GM19238 (cell line): ENCODE measurements around the gene ZNF143.
"Not testable (repeated sequence)": the region's sequence is repeated elsewhere in the genome, so short reads cannot be mapped to it uniquely, and the experiment has no call there.

Experiments used
- DNase-seq: peaks from one replicate; pipeline ENCODE4 v3.0.0; 2011; ENCODE audit warnings: low spot score; ENCODE audit not compliant: insufficient read length

The ZNF143 gene

DNA sequence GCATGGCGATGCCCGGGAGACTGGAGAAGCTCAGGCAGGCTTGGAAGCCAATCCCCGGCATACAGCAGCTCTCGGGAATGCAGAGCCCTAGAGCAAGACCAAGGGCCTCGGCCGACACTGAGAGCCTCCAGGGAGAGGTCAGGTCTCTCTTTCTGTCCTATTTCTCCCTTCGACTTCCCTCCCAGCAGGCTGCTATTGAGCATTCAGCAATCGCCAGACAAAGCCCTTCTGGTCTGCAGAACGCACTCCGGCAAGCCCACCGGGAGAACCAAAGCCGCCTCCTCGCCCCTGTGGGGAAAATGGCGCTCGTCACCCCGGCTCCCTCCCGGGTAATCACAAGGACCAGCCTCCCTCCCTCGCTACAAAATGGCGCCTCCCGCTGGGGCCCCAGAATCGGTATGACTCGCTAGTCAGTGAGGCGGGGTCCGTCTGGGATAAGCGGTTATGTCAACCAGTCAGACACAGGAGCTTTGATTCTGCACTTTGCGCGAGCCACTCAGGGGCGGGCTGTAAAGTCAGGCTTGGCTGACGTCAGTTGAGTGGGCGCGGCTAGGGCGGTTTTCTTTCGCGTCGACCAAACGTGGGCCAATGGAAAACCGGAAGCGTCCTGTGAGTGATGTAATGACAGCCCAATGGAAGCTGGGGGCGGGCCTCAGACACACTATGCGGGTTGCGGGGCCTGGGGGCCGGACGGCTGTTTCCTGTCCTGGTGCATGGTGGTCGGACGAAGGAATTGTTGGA lies at the start of gene ZNF143:
ZNF143 (plus strand) TSS at position 691 of the 741 bp plus-strand sequence. CDS start 10,297 bp downstream, outside the sequence.
- peak; percentile 82 for DNase-seq

DNA sequence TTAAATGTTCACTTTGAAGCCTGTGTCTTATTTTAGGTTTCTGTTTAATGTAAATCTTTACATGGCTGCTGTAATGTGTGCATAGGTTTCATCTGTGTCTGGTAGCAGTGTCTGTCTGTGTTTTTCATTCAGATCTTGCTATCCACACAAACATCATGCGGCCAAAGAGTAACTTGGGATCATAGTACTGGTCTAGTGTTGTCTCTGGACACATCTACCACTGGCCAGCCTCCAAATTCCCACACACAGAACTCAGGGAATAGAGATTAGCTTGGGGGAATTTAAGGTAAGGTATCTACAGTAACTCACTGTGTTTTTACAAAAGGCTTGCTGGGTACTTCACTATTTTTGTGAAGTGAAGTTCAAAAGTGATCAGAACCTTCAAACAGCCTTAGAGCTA lies 32.1 kb upstream of the ZNF143 start:
- DNase-seq: no peak

DNA sequence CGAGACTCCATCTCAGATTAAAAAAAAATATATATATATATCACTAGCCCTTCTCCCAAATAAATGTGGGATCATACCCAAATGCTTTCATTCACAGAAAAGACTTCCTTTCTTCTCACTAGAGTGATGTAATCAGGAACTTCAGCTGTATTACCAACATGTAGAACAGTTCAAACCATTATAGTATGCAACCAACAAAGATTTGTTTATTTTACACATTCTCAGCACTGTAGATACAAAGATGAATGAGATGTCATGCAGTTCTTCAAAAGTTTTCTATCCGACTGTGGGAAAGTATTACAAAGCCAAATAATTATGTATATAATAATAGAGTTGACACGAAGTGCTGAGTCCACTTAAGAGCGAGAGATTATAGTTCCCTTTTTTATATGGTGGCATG lies 22.2 kb upstream of the ZNF143 start:
- DNase-seq: no peak

DNA sequence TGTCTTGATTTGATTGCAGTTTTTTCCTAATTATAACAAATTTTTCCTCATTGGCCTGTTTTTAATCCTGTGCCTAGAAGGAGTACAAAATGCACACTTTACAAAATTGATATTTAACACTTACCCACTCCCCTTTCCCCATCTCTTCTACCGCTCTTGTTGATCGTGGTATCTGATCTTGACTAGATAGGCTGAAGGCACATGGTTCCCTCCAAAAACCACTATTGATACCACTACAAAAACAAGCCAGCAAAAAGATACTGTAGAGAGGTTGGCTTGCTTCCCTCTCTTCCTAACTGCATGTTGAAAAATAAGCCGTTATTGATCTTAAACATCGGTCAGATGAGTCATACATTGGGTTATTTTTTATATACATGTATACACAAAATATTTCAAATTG lies 14.6 kb upstream of the ZNF143 start:
- no peak for DNase-seq

DNA sequence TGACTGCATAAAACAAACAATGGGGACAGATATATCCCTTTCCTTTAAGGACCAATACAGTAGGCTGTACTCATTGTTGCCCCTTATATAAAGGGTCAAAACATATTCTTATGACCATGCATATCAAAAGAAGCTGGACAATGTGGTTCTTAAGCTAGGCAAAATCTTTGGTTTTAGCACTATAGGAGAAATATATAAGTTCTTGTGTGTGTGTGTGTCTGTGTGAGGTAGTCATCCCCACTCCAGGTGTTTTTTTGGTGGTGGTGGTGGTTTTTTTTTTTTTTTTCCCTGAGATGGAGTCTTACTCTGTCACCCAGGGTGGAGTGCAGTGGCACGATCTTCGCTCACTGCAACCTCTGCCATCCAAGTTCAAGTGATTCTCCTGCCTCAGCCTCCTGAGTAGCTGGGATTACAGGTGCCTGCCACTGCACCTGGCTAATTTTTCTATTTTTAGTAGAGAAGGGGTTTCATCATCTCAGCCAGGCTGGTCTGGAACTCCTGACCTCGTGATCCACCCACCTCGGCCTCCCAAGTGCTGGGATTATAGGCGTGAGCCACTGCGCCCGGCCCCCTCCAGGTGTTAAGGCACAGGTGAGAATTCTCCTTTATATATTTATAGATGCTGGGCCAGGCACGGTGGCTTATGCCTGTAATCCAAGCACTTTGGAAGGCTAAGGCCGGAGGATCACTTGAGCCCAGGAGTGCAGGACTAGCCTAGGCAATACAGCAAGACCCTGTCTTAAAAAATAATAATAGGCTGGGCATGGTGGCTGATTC lies 12.0 kb upstream of the ZNF143 start:
- no peak for DNase-seq

DNA sequence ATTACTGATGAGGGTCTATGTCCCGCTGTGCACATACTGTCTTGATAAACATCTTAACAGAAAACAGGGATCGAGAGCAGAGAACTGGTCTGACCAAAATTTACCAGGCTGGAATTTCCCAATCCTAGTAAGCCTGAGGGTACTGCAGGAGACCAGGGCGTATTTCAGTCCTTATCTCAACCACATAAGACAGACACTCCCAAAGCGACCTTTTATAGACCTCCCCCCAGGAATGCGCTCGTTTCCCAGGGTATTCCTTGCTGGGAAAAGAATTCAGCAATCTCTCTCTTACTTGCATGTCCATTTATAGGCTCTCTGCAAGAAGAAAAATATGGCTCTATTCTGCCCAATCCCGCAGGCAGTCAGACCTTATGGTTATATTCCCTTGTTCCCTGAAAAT lies 8.8 kb upstream of the ZNF143 start:
- not testable (repeated sequence) for DNase-seq

DNA sequence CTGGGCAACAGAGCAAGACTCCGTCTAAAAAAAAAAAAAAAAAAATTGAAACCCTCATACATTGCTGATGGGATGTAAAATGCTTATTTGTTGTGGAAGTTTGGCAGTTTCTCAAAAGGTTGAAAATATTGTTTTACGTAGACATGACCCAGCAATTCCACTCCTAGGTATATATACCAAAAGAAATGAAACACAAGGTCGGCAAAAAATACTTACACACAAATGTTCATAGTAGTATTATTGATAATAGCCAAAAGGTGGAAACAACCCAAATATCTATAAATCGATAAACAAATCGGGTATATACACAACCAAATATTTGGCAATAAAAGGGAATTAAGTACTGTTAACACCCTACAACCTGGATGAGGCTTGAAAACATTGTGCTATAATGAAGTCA lies 5.1 kb upstream of the ZNF143 start:
- DNase-seq: no peak

DNA sequence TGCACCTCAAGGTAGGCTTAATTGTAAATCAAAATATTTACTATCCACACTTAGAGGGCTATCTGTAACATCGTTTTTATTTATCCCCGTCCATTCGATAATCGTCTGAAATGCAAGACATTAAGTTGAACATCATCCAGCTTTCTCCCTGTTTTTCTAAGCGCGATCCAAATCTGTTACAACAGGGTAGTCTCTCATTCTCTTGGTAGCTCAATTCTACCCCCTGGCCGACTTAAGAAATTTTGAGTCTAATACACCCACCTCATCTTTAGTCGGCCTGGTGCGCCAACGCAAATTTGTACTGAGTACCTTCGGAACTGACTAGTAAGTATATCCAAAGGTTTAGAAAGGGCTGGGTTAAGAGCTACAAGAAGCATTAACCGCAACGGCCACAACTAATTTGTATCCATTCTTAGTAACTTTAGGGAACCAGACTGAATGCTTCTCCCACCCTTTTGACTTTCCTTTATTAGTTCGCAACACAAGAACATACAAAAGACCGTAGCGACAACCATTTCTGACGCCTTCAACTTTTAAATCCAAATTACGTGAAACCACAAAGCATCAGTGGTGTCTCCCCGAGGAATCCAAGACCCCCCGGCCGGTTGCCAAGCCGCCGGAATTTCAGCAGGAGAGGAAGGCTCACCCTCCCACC lies 1.0 kb upstream of the ZNF143 start:
- no peak for DNase-seq

DNA sequence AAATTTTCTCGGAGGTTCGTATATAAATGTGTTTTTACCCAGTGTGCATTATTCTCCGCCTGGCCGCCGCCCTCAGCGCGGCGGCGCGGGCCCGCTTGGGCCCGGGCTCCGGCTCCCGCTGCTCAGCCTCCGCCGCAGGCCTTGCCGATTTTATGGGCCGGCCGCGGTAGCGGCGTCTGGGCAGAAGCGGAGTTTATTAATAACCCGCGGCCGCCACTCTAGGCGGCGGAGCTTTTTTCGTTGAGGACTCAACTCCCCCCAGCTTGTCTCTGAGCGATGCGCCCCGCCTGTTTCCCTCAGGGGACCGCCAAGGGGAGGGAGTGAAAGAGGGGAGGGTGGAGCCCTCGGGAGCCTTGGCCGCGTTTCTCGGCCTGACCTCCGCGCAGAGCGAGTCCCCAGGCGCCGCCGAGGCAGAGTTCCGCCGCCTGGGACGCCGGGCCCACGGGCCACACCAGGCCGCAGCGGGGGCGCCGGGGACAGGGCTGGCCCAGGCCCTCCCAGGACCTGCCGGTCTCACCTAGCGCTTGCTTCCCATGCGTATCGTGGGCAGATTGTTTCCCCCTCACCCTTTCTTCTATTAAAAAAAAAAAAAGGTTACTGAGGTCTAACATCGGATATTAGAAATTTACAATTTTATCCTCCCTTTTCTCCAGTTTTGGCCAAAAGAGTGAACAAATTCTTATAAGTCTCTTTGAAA lies 399 bp downstream of the ZNF143 start:
- DNase-seq: peak; percentile 84

DNA sequence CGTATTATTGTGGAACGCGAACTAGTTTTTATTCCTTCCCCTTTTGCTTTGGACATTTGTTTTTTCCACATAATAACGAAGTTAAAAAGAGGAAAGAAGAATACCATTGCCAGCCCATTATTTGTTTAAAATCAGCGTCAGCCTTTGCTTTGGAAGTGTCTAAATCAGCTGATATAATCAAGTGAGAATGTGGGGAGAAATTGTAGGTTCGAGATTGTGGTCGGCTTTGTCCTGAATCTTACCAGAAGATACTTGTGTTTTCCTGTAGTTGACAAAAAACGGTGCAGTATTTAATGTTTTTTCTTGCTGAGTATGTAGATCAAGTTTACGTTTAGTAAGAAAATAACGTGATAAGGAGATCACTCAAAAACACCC lies 935 bp downstream of the ZNF143 start:
- no peak for DNase-seq

DNA sequence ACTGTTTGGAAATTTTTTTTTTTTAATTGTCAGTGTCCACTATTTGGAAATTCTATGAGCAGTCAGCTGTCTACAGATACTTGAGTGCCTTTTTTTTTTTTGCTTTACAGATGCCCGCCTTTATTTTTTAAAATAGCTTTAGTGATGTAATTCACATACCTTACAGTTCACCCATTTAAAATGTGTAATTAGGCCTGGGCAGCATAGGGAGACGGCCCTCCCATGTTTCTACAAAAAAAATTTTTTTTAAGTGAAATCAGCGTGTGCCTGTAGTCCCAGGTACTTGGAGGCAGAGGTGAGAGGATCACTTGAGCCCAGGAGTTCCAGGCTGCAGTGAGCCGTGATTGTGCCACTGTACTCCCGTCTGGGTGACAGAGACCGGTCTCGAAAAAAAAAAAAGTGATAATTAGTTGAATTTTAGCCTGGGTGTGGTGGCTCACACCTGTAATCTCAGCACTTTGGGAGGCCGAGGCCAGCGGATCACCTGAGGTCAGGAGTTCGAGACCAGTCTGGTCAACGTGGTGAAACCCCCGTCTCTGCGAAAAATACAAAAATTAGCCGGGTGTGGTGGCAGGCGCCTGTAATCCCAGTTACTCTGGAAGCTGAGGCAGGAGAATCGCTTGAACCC lies 1.5 kb downstream of the ZNF143 start:
- DNase-seq: no peak

DNA sequence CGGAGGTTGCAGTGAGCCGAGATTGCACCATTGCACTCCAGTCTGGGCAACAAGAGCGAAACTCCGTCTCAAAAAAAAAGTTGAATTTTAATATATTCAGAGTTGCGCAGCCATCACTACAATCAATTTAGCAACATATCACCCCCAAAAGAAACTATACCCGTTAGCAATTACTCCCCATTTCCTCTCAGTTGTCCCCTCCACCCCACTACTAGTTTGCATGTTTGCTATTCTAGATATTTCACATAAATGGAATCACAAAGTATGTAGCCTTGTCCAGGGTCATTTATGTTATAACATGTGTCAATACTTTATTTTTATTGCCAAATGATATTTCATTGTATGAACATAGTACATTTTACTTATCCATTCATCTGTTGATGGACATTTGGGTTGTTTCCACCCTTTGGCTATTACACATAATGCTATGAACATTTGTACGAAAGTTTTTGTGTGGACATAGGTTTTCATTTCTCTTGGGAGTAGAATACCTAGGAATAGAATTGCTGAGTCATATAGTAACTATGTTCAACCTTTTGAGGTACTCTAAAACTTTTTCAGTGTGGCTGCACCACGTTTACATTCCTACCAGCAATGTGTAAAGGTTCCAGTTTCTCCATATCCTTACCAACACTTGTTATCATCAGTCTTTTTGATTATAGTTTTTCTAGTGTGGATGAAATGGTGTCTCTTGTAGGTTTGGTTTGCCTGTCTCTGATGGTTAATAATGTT lies 2.2 kb downstream of the ZNF143 start:
- DNase-seq: no peak

DNA sequence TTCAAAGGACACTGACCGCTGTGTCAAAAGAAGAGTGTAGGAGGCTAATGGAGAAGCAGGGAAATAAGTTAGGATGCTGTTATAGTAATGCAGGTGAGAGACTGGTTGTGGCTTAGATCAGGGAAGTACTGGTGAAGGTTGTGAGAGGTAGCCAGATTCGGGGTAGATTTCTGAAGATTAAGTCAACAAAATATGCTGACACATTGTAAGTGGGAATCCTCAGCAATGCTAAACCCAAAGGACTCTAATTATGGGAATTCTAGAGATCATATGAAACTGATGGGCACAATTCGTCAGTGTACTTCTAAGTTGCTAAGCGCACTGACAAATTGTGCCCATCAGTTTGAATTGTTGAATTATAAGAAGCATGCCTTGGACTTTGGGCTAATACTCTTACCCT lies 10.0 kb downstream of the ZNF143 start:
- no peak for DNase-seq

DNA sequence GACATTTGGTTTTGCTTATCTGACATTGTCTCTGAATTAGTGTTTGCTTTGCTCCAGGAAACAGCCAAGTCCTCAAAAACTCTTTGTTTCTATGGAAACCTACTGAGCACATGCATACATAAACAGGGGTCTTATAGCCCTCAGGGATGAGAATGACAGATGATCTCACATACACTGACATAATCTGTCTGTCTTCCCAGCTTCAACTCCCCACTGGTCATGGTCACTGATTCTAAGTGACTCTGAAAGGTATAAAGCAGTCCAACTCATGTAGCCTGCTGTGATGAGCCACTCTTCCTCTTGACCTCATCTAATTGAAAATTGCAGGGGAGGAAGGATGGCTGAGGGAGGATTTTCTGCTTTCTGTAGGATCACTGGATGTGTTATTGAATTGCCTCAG lies 12.6 kb downstream of the ZNF143 start:
- DNase-seq: no peak

DNA sequence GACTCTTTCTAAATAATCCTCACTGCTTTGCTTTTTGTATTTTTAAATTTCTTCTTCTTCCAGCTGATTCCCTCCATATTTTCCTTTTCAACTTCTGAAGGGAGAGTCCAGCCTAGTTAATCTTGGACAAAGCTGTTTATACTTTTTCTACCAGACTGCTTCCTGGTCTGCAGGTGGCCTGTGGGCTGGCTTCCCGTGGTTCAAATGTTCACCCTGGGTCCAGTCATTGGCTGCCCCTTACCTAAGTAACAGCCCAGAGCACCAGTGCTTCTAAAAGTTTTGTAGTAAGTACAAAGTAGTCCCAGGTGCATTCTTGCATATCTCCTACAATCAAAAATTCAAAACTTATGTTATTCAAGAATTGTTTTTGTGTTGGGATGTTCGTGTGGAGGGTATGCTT lies 19.1 kb downstream of the ZNF143 start:
- DNase-seq: no peak

DNA sequence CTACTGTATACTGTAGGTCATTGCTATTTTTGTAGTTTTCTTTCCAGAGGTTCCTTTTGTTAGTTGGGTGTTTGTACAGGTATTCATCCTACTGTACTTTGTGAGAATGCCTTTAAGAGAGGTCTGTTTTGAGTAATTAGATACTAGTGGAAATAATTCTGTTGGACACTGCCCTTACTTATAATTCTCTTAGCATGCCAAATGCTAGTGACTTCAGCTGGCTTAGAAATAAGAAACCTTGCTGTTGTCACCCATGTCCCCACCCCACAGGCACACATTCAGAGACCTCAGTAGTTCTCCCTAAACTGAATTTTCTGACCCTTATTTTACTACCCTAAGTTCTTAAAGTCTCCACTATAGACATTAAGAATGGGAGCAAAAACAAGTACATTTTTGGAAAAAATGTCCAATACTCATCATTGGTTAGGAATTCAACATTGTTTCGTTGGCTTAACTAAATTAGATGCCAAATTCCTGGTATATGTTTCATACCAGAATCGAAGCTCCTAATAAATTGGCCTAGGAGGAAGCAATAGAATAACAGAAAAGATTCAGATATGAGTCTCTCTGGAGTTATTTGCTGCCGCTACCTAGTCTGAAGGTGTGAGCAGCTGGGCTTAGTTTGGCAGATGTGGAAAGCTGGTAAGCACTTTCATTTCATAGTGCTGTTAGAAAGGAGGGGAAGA lies 28.4 kb downstream of the ZNF143 start:
- no peak for DNase-seq

DNA sequence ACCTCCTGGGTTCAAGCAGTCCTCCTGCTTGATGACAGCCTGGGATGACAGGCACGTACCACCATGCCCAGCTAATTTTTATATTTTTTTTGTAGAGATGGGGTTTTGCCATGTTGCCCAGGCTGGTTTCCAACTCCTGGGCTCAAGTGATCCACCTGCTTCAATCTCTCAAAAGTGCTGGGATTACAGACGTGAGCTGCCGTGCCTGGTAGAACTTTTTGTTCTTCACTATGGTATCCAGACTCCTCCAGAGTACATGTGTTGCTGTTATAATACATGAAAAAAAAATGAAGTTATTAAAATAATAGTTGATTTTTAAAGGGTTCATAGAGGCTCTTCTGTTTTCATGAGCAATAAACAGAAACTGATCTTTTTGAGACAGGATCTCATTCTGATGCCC lies 29.6 kb downstream of the ZNF143 start:
- DNase-seq: no peak

DNA sequence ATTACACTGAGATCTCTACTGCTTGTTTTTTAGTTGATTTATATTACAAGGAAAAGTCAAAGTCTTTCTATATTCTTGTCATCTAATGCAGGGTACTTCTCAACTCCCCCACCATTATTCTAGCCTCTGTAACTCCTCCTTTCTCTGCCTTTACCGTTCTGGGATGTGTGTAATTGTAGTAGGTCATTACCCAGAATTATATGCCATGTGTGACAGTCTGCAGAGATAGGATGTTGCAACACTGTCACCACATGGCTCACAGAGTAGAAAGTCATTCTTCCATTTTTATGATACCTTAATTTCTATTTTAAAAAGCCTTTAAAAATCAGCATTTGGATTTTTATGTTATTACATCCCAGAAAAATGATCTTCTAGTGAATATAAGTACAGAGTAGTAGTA lies 32.7 kb downstream of the ZNF143 start:
- DNase-seq: no peak

DNA sequence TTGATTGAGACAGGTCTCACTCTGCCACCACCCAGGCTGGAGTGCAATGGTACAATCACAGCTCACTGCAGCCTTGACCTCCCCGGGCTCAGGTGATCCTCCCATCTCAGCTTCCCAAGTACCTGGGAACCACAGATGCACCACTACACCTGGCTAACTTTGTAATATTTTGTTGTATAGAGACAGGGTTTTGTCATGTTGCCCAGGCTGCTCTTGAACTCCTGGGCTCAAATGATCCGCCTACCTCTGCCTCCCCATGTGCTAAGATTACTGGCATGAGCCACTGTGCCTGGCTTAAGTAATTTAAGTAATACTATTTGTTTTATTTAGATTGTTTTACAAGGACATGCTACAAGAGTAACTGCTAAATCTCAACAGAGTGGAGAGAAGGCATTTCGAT lies 33.5 kb downstream of the ZNF143 start:
- no peak for DNase-seq
